ENCODE data around the gene PKM.

Gene PKM

GRCh38 chr15:72155635-72156616 is 75.1 kb downstream of the PKM start:
- no peaks in the 10 kb centered on the region for H4K20me1 ChIP-seq (ENCODE audit: insufficient read depth, low read length)
- no peaks in the 10 kb centered on the region for H3K27me3 ChIP-seq (ENCODE audit: insufficient read depth, low read length, poor library complexity)
- no peaks in the 10 kb centered on the region for H3K9me3 ChIP-seq (ENCODE audit: insufficient read depth, low read length, severe bottlenecking)
- DNase-seq = peak; percentile 78
- no peaks in the 10 kb centered on the region for H3K4me1 ChIP-seq (ENCODE audit: insufficient read depth, low read length)
- H3K4me3 ChIP-seq (ENCODE audit: low read depth in 1 of 2, low read length in 2 of 2) = no peak overlapping the region
- no peak overlapping the region for H3K9ac ChIP-seq (ENCODE audit: low read depth, low read length)
- H3K4me2 ChIP-seq (ENCODE audit: insufficient read depth, low read length) = no peak overlapping the region
- TF ChIP-seq EZH2 (IDR thresholded peaks at IDR 0.05; ENCODE audit: borderline replicate concordance, low read depth, low read length, severe bottlenecking) = no peak
- TF ChIP-seq, protein P1, sequence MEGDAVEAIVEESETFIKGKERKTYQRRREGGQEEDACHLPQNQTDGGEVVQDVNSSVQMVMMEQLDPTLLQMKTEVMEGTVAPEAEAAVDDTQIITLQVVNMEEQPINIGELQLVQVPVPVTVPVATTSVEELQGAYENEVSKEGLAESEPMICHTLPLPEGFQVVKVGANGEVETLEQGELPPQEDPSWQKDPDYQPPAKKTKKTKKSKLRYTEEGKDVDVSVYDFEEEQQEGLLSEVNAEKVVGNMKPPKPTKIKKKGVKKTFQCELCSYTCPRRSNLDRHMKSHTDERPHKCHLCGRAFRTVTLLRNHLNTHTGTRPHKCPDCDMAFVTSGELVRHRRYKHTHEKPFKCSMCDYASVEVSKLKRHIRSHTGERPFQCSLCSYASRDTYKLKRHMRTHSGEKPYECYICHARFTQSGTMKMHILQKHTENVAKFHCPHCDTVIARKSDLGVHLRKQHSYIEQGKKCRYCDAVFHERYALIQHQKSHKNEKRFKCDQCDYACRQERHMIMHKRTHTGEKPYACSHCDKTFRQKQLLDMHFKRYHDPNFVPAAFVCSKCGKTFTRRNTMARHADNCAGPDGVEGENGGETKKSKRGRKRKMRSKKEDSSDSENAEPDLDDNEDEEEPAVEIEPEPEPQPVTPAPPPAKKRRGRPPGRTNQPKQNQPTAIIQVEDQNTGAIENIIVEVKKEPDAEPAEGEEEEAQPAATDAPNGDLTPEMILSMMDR (IDR thresholded peaks at IDR 0.05; ENCODE audit: borderline replicate concordance, extremely low read depth, low read length, poor library complexity, severe bottlenecking) = peak; percentile 88
- no peak overlapping the region for H3K27ac ChIP-seq (ENCODE audit: low read length)
- no peaks in the 10 kb centered on the region for H3K79me2 ChIP-seq (ENCODE audit: insufficient read depth, low read length)
- no peaks in the 10 kb centered on the region for H3K36me3 ChIP-seq (ENCODE audit: insufficient read depth, low read length)
- H2AFZ ChIP-seq (ENCODE audit: low read depth, low read length) = 0 out of 2 replicates have a peak overlapping the region, but pooled peaks have one; percentile 19
- peak; percentile 96 for ATAC-seq (ENCODE audit: insufficient read depth, low read depth)

GRCh38 chr15:72155003-72155621 is 75.9 kb downstream of the PKM start:
- Histone ChIP-seq H3K9ac (ENCODE audit: low read depth, low read length) (no peak overlapping the region), H3K4me2 (ENCODE audit: insufficient read depth, low read length) (no peak overlapping the region), H3K27me3 (ENCODE audit: insufficient read depth, low read length, poor library complexity) (no peaks in the 10 kb centered on the region), H3K36me3 (ENCODE audit: insufficient read depth, low read length) (no peaks in the 10 kb centered on the region), H4K20me1 (ENCODE audit: insufficient read depth, low read length) (no peaks in the 10 kb centered on the region), H3K4me3 (ENCODE audit: low read depth in 1 of 2, low read length in 2 of 2) (no peak overlapping the region), H2AFZ (ENCODE audit: low read depth, low read length) (no peak overlapping the region), H3K9me3 (ENCODE audit: insufficient read depth, low read length, severe bottlenecking) (no peaks in the 10 kb centered on the region), H3K79me2 (ENCODE audit: insufficient read depth, low read length) (no peaks in the 10 kb centered on the region), H3K4me1 (ENCODE audit: insufficient read depth, low read length) (no peaks in the 10 kb centered on the region), H3K27ac (ENCODE audit: low read length) (no peak overlapping the region)
- no peak for TF ChIP-seq EZH2 (IDR thresholded peaks at IDR 0.05; ENCODE audit: borderline replicate concordance, low read depth, low read length, severe bottlenecking)
- TF ChIP-seq, protein P1 (IDR thresholded peaks at IDR 0.05; ENCODE audit: borderline replicate concordance, extremely low read depth, low read length, poor library complexity, severe bottlenecking) = no peak
- ATAC-seq (ENCODE audit: insufficient read depth, low read depth) (no peak), DNase-seq (no peak)

GRCh38 chr15:72154316-72154715 is 76.7 kb downstream of the PKM start:
- Histone ChIP-seq H2AFZ (ENCODE audit: low read depth, low read length) (no peak overlapping the region), H3K79me2 (ENCODE audit: insufficient read depth, low read length) (no peaks in the 10 kb centered on the region), H3K27me3 (ENCODE audit: insufficient read depth, low read length, poor library complexity) (no peaks in the 10 kb centered on the region), H3K9ac (ENCODE audit: low read depth, low read length) (no peak overlapping the region), H3K4me2 (ENCODE audit: insufficient read depth, low read length) (no peak overlapping the region), H3K27ac (ENCODE audit: low read length) (no peak overlapping the region), H3K36me3 (ENCODE audit: insufficient read depth, low read length) (no peaks in the 10 kb centered on the region), H3K4me3 (ENCODE audit: low read depth in 1 of 2, low read length in 2 of 2) (no peak overlapping the region), H4K20me1 (ENCODE audit: insufficient read depth, low read length) (no peaks in the 10 kb centered on the region), H3K4me1 (ENCODE audit: insufficient read depth, low read length) (no peaks in the 10 kb centered on the region), H3K9me3 (ENCODE audit: insufficient read depth, low read length, severe bottlenecking) (no peaks in the 10 kb centered on the region)
- no peak for TF ChIP-seq EZH2 (IDR thresholded peaks at IDR 0.05; ENCODE audit: borderline replicate concordance, low read depth, low read length, severe bottlenecking)
- TF ChIP-seq, protein P1 (IDR thresholded peaks at IDR 0.05; ENCODE audit: borderline replicate concordance, extremely low read depth, low read length, poor library complexity, severe bottlenecking) = no peak
- DNase-seq (no peak), ATAC-seq (ENCODE audit: insufficient read depth, low read depth) (no peak)
